DOHH2 (cell line): Measurements from ENCODE around the gene ROR1.

ENCODE experiments used
- H3F3A ChIP-seq: fragments of 200-600 bp; sonication (generic), shearing (Covaris generic); 2 replicates; pipeline ENCODE4 v1.6.0; 2016; ENCODE audit warnings: antibody characterized with exemption, mild to moderate bottlenecking; ENCODE audit not compliant: control insufficient read depth, insufficient read depth
- H3K27ac ChIP-seq: fragments of 200-600 bp; sonication (generic); 2 replicates; pipeline ENCODE4 v1.5.1; 2014; ENCODE audit warnings: low read depth, mild to moderate bottlenecking, low read length, moderate library complexity
- H3K27me3 ChIP-seq: fragments of 200-600 bp; sonication (generic); 2 replicates; pipeline ENCODE4 v1.6.1; 2014; ENCODE audit warnings: mild to moderate bottlenecking, low read length, mixed read lengths; ENCODE audit not compliant: control insufficient read depth
- H3K36me3 ChIP-seq: fragments of 200-600 bp; sonication (generic); 2 replicates; pipeline ENCODE4 v1.6.1; 2014; ENCODE audit warnings: mild to moderate bottlenecking, low read length, moderate library complexity, mixed read lengths; ENCODE audit not compliant: control insufficient read depth
- H3K4me1 ChIP-seq: fragments of 200-600 bp; sonication (generic); 2 replicates; pipeline ENCODE4 v1.6.1; 2014; ENCODE audit warnings: mild to moderate bottlenecking, low read length, mixed read lengths; ENCODE audit not compliant: control insufficient read depth
- H3K4me2 ChIP-seq: fragments of 200-600 bp; sonication (generic); 2 replicates; pipeline ENCODE4 v1.6.0; 2014; ENCODE audit warnings: mild to moderate bottlenecking, low read length, moderate library complexity
- H3K4me3 ChIP-seq: fragments of 200-600 bp; sonication (generic); 2 replicates; pipeline ENCODE4 v1.5.1; 2014; ENCODE audit warnings: mild to moderate bottlenecking, low read length, mixed read lengths
- H3K79me2 ChIP-seq: fragments of 200-600 bp; sonication (generic); 2 replicates; pipeline ENCODE4 v1.6.1; 2014; ENCODE audit warnings: mild to moderate bottlenecking, low read length, mixed read lengths; ENCODE audit not compliant: control insufficient read depth
- H3K9me2 ChIP-seq: fragments of 200-600 bp; sonication (generic); replicated peaks from 2 replicates; pipeline ENCODE4 v1.6.1; 2014; ENCODE audit warnings: mild to moderate bottlenecking, low read length, mixed read lengths; ENCODE audit not compliant: control insufficient read depth
- H3K9me3 ChIP-seq: fragments of 200-600 bp; sonication (generic); 2 replicates; pipeline ENCODE4 v1.6.1; 2014; ENCODE audit warnings: antibody characterized with exemption, low read length, mixed read lengths; ENCODE audit not compliant: control insufficient read depth, insufficient read depth
- H4K20me1 ChIP-seq: fragments of 200-600 bp; sonication (generic); 2 replicates; pipeline ENCODE4 v1.6.0; 2014; ENCODE audit warnings: low read depth, mild to moderate bottlenecking, antibody characterized with exemption, low read length, moderate library complexity; ENCODE audit not compliant: control insufficient read depth, insufficient read depth
- EZH2phosphoT487 ChIP-seq: fragments of 200-600 bp; sonication (generic); IDR thresholded peaks from 2 replicates; pipeline ENCODE4 v1.6.1; 2017; ENCODE audit warnings: borderline replicate concordance, mild to moderate bottlenecking, antibody characterized with exemption, low read length, moderate library complexity, mixed read lengths
- TF ChIP-seq, protein P1 (sequence below): fragments of 200-600 bp; sonication (generic); IDR thresholded peaks from one replicate; pipeline ENCODE4 v1.5.1; 2014; ENCODE audit warnings: antibody characterized with exemption, mild to moderate bottlenecking, low read depth, low read length; ENCODE audit not compliant: poor library complexity, severe bottlenecking

Gene ROR1

DNA sequence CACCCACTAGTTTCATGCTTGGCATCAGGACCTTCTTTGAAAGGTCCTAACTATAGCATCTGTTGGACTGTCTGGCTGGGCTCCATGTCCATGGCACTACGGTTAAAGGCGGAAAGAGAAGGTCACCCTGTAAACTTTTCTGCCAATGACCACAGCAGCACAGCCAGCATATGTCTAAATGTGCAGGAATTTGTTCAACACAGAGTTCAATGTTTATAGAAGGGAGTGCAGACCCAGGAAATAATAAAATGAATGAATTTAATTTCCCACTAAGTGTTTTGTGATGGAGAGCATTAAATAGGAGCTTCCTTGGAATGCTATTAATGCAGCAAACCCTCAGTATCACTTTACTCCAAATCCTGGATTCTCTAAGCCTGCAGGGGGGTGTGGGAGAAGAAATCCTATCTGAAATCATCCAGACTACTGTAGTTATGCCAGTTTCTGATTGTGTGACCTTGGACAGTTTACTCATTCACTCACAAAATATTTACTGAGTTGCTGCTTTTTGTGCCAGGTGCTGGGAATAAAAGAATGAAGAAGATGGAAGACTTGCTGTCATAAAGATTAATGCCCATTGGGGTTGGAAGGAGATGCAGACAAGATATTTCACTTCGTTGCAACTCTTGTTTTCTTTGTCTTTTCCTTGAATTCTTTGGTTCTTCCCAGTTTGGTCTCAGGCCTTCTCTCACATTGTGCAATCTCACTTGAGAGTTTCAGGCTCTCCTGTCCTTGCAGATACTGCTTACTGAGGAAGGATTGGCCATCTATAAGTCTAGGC lies 195.0 kb downstream of the ROR1 start:
- no peak for TF ChIP-seq EZH2phosphoT487
- H3K4me1 ChIP-seq, result no peaks in the 10 kb centered on the region
- H3K27ac ChIP-seq, result no peak overlapping the region
- H3K9me3 ChIP-seq, result no peaks in the 10 kb centered on the region
- H3K4me2 ChIP-seq, result no peak overlapping the region
- no peaks in the 10 kb centered on the region for H3F3A ChIP-seq
- no peaks in the 10 kb centered on the region for H3K9me2 ChIP-seq
- H4K20me1 ChIP-seq, result no peaks in the 10 kb centered on the region
- H3K79me2 ChIP-seq, result no peaks in the 10 kb centered on the region
- H3K36me3 ChIP-seq, result no peaks in the 10 kb centered on the region
- no peaks in the 10 kb centered on the region for H3K27me3 ChIP-seq
- H3K4me3 ChIP-seq, result no peak overlapping the region

DNA sequence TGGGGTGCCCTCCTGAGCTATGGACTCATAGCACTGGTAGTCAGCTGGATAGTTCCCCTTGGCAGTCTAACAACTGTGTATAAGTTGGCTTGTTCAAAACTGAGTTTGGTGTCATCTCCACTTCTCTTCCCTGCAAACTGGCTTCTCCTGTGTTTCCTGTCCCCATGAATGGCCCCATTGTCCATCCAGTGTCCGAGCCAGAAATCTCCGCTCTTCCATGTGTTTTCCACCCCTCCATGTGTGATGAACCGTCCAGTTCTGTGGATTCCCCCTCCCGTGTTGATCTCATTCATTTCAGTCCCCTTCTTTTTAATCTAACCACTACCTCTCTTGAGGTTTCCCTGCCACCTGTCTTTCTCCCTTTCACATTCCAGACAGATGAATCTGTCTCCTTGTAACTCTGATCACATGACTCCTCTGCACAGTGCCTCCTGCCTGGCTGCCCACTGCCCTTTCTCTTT lies 195.7 kb downstream of the ROR1 start:
- Histone ChIP-seq H3K79me2 (no peaks in the 10 kb centered on the region), H3K4me2 (no peak overlapping the region), H3K4me1 (no peaks in the 10 kb centered on the region), H3K27ac (no peak overlapping the region), H3K9me2 (no peaks in the 10 kb centered on the region), H3K27me3 (no peaks in the 10 kb centered on the region), H3F3A (no peaks in the 10 kb centered on the region), H3K9me3 (no peaks in the 10 kb centered on the region), H3K4me3 (no peak overlapping the region), H3K36me3 (no peaks in the 10 kb centered on the region), H4K20me1 (no peaks in the 10 kb centered on the region)
- TF ChIP-seq EZH2phosphoT487, result no peak
- TF ChIP-seq, protein P1, sequence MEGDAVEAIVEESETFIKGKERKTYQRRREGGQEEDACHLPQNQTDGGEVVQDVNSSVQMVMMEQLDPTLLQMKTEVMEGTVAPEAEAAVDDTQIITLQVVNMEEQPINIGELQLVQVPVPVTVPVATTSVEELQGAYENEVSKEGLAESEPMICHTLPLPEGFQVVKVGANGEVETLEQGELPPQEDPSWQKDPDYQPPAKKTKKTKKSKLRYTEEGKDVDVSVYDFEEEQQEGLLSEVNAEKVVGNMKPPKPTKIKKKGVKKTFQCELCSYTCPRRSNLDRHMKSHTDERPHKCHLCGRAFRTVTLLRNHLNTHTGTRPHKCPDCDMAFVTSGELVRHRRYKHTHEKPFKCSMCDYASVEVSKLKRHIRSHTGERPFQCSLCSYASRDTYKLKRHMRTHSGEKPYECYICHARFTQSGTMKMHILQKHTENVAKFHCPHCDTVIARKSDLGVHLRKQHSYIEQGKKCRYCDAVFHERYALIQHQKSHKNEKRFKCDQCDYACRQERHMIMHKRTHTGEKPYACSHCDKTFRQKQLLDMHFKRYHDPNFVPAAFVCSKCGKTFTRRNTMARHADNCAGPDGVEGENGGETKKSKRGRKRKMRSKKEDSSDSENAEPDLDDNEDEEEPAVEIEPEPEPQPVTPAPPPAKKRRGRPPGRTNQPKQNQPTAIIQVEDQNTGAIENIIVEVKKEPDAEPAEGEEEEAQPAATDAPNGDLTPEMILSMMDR, result no peak

DNA sequence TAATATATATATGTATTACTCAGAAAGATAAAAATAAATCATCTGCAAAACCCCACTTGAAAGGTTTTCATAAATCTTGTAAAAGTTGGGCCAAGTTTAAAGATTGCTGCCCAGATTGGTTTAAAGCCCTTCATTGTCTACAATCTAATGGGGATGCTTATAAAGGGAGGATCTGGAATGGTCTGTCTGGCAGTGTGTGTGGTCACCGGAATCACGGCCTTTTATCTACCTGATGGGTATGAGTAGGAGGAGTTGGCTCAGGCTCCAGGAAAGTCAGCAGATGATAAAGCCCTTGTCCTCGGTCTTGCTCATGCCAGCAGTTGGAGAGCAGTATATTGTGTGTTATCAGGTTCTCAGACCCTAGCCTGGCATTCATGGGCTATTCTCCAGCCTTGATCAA lies 197.7 kb downstream of the ROR1 start:
- Histone ChIP-seq H3K27me3 (peaks cover 11% of the 10 kb centered on the region; the same call in 1 of the 2 replicates), H3K9me3 (no peaks in the 10 kb centered on the region), H3K36me3 (no peaks in the 10 kb centered on the region), H3K4me3 (no peak overlapping the region), H3K4me1 (no peaks in the 10 kb centered on the region), H3K4me2 (no peak overlapping the region), H3K9me2 (no peaks in the 10 kb centered on the region), H3F3A (no peaks in the 10 kb centered on the region), H3K27ac (no peak overlapping the region), H4K20me1 (no peaks in the 10 kb centered on the region), H3K79me2 (no peaks in the 10 kb centered on the region)
- no peak for TF ChIP-seq EZH2phosphoT487
- TF ChIP-seq, protein P1, result no peak

DNA sequence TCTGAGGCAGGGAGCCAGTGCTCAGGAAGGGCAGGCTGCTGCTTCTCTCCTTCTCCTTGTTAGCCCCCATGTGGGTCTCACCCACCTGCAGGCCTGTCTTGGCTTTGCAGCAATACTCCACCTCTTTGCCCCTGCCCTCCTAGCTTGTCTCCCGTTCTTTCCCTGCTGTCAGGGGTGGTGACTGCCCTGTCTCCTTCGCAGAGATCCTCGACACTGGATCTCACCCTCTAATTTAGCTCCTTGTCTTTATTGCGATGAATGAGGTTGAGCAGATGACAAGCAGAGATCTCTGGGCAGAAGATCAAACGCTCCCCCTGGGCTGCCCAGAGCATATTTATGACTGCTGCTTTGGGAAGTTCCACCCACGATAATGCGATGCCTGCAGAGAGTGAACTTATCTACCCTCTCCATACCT lies 199.2 kb downstream of the ROR1 start:
- Histone ChIP-seq H3K9me3 (no peaks in the 10 kb centered on the region), H3K36me3 (no peaks in the 10 kb centered on the region), H4K20me1 (no peaks in the 10 kb centered on the region), H3K4me2 (no peak overlapping the region), H3K79me2 (no peaks in the 10 kb centered on the region), H3K4me1 (no peaks in the 10 kb centered on the region), H3F3A (no peaks in the 10 kb centered on the region), H3K9me2 (no peaks in the 10 kb centered on the region), H3K27me3 (peaks cover 14% of the 10 kb centered on the region; the same call in 1 of the 2 replicates), H3K4me3 (no peak overlapping the region), H3K27ac (no peak overlapping the region)
- TF ChIP-seq, protein P1, result no peak
- TF ChIP-seq EZH2phosphoT487, result no peak
